Erythroblast (primary cell): ENCODE measurements around the gene NTPCR.

ENCODE experiments used
- DNase-seq, 2 experiments: peaks; one replicate each; lab custom pipeline; 2025; lab: John Stamatoyannopoulos, UW
- GATA1 ChIP-seq: IDR thresholded peaks from 2 replicates; pipeline ENCODE4 v1.6.1; 2011; ENCODE audit warnings: low read depth, mild to moderate bottlenecking, control low read depth, low read length, moderate library complexity
- POLR2A ChIP-seq: IDR thresholded peaks from 2 replicates; pipeline ENCODE4 v1.6.1; 2011; ENCODE audit warnings: mild to moderate bottlenecking, low read length

Gene NTPCR

GRCh38 chr1:232979558-232979957, 29.1 kb downstream of the NTPCR start:
- no peak for DNase-seq
- no peak for TF ChIP-seq POLR2A
- TF ChIP-seq GATA1, result no peak

GRCh38 chr1:232980355-232980978, 30.1 kb downstream of the NTPCR start:
- TF ChIP-seq GATA1 (no peak), POLR2A (no peak)
- DNase-seq, result no peak

- TF ChIP-seq POLR2A, result no peak
- no peak for TF ChIP-seq GATA1
- DNase-seq, result no peak
Observed at GRCh38 chr1:232980986-232981560, 30.7 kb downstream of the NTPCR start.

GRCh38 chr1:232982238-232982944, 32.0 kb downstream of the NTPCR start:
- DNase-seq, result no peak
- no peak for TF ChIP-seq POLR2A
- TF ChIP-seq GATA1, result no peak

GRCh38 chr1:232983375-232983774, 33.0 kb downstream of the NTPCR start:
- TF ChIP-seq POLR2A, result no peak
- no peak for TF ChIP-seq GATA1
- no peak for DNase-seq

GRCh38 chr1:232983817-232984567, 33.6 kb downstream of the NTPCR start:
- DNase-seq, result no peak
- no peak for TF ChIP-seq POLR2A
- TF ChIP-seq GATA1, result no peak

- DNase-seq, result no peak
- TF ChIP-seq POLR2A (no peak), GATA1 (no peak)
Observed at GRCh38 chr1:232984577-232985425, 34.4 kb downstream of the NTPCR start.

- TF ChIP-seq POLR2A (no peak), GATA1 (no peak)
- no peak for DNase-seq
Observed at GRCh38 chr1:232985882-232986526, 35.6 kb downstream of the NTPCR start.

GRCh38 chr1:232986527-232986922, 36.1 kb downstream of the NTPCR start:
- no peak for DNase-seq
- TF ChIP-seq GATA1, result no peak
- no peak for TF ChIP-seq POLR2A

GRCh38 chr1:232987046-232987773, 36.8 kb downstream of the NTPCR start:
- no peak for DNase-seq
- TF ChIP-seq GATA1, result no peak
- no peak for TF ChIP-seq POLR2A

- no peak for DNase-seq
- TF ChIP-seq POLR2A, result no peak
- no peak for TF ChIP-seq GATA1
Observed at GRCh38 chr1:232987774-232988140, 37.3 kb downstream of the NTPCR start.

GRCh38 chr1:232988572-232989040, 38.2 kb downstream of the NTPCR start:
- no peak for TF ChIP-seq GATA1
- no peak for TF ChIP-seq POLR2A
- DNase-seq, result no peak
